PFSK-1 (cell line): ENCODE measurements around the gene TLR3.

ENCODE experiments used
- FOXP2 ChIP-seq: optimal IDR thresholded peaks from 2 replicates; pipeline ENCODE3; 2011; ENCODE audit warnings: borderline replicate concordance, control low read depth, inconsistent platforms; ENCODE audit not compliant: insufficient read depth; ENCODE audit errors: extremely low read length, extremely low read depth
- POLR2AphosphoS5 ChIP-seq: IDR thresholded peaks from 2 replicates; pipeline ENCODE4 v1.6.1; 2012; ENCODE audit warnings: low read depth, mild to moderate bottlenecking, control low read depth, low read length, moderate library complexity
- REST ChIP-seq, 2 experiments: IDR thresholded peaks; 2 replicates each; pipeline versions ENCODE4 v1.6.1 to v1.8.0; 2011 to 2012; ENCODE audit warnings: low read depth in 2 of 2, low read length in 2 of 2, control low read depth in 1 of 2, inconsistent platforms in 1 of 2, mild to moderate bottlenecking in 1 of 2, moderate library complexity in 1 of 2; ENCODE audit not compliant: insufficient read depth in 1 of 2
- SIN3A ChIP-seq: IDR thresholded peaks from 2 replicates; pipeline ENCODE4 v1.6.1; 2012; ENCODE audit warnings: mild to moderate bottlenecking, low read length, moderate library complexity, borderline replicate concordance; ENCODE audit not compliant: insufficient read depth
- TAF1 ChIP-seq: IDR thresholded peaks from 2 replicates; pipeline ENCODE4 v1.6.1; 2012; ENCODE audit warnings: low read length, control low read depth, borderline replicate concordance; ENCODE audit not compliant: insufficient read depth

The TLR3 gene

GRCh38 chr4:186128842-186129241, 59.9 kb downstream of the TLR3 start:
- TF ChIP-seq TAF1 (no peak), REST (IDR thresholded peaks at IDR 0.05; ENCODE audit: insufficient read depth in 1 of 2, low read depth in 2 of 2, low read length in 2 of 2) (no peak), FOXP2 (no peak), SIN3A (no peak), POLR2AphosphoS5 (no peak)

GRCh38 chr4:186131935-186132334, 63.0 kb downstream of the TLR3 start:
- TF ChIP-seq FOXP2 (no peak), SIN3A (no peak), POLR2AphosphoS5 (no peak), TAF1 (no peak)

- TF ChIP-seq SIN3A (no peak), TAF1 (no peak), FOXP2 (no peak), POLR2AphosphoS5 (no peak), REST (IDR thresholded peaks at IDR 0.05; ENCODE audit: insufficient read depth in 1 of 2, low read depth in 2 of 2, low read length in 2 of 2) (no peak)
These were observed 63.8 kb downstream of the TLR3 start for GRCh38 chr4:186132577-186133242.

- no peak for TF ChIP-seq REST (IDR thresholded peaks at IDR 0.05; ENCODE audit: insufficient read depth in 1 of 2, low read depth in 2 of 2, low read length in 2 of 2)
- TF ChIP-seq SIN3A = no peak
- TF ChIP-seq FOXP2 = no peak
- no peak for TF ChIP-seq POLR2AphosphoS5
- TF ChIP-seq TAF1 = no peak
These were observed 65.3 kb downstream of the TLR3 start for GRCh38 chr4:186134257-186134656.

GRCh38 chr4:186134861-186135260, 65.9 kb downstream of the TLR3 start:
- TF ChIP-seq REST (IDR thresholded peaks at IDR 0.05; ENCODE audit: insufficient read depth in 1 of 2, low read depth in 2 of 2, low read length in 2 of 2) = no peak
- TF ChIP-seq FOXP2 = no peak
- no peak for TF ChIP-seq POLR2AphosphoS5
- TF ChIP-seq SIN3A = no peak
- no peak for TF ChIP-seq TAF1
